KMS-11 (cell line): ENCODE results near the gene ADAMTSL5.

ENCODE experiments used
- H2AFZ ChIP-seq: fragments of 200-600 bp; sonication (generic); 2 replicates; pipeline ENCODE4 v1.6.1; 2016; ENCODE audit warnings: antibody characterized with exemption, mixed run types, low read depth
- H3K27ac ChIP-seq: fragments of 200-600 bp; sonication (generic); 2 replicates; pipeline ENCODE4 v1.6.1; 2016; ENCODE audit warnings: mild to moderate bottlenecking, mixed run types
- H3K27me3 ChIP-seq: fragments of 200-600 bp; sonication (generic); 2 replicates; pipeline ENCODE4 v1.6.1; 2017; ENCODE audit warnings: mild to moderate bottlenecking, low read depth, mixed run types, moderate library complexity; ENCODE audit not compliant: insufficient read depth
- H3K36me3 ChIP-seq: fragments of 200-600 bp; sonication (generic); 2 replicates; pipeline ENCODE4 v1.6.1; 2017; ENCODE audit warnings: mild to moderate bottlenecking, mixed run types; ENCODE audit not compliant: insufficient read depth
- H3K4me1 ChIP-seq: fragments of 200-600 bp; sonication (generic); 2 replicates; pipeline ENCODE4 v1.6.1; 2016; ENCODE audit warnings: mild to moderate bottlenecking, low read depth, mixed run types; ENCODE audit not compliant: poor library complexity, severe bottlenecking
- H3K4me2 ChIP-seq: fragments of 200-600 bp; sonication (generic); 2 replicates; pipeline ENCODE4 v1.7.0; 2016; ENCODE audit warnings: mild to moderate bottlenecking, mixed run types
- H3K4me3 ChIP-seq: fragments of 200-600 bp; sonication (generic); IDR thresholded peaks from 2 replicates; pipeline ENCODE4 v1.6.1; 2017; ENCODE audit warnings: low read depth, low read length, mixed read lengths; ENCODE audit not compliant: insufficient read depth
- H3K79me2 ChIP-seq: fragments of 200-600 bp; sonication (generic); 2 replicates; pipeline ENCODE4 v1.6.1; 2016; ENCODE audit warnings: low read depth, mixed run types; ENCODE audit not compliant: insufficient read depth
- H3K9ac ChIP-seq: fragments of 200-600 bp; sonication (generic); 2 replicates; pipeline ENCODE4 v1.6.1; 2016; ENCODE audit warnings: mild to moderate bottlenecking, mixed run types
- H4K20me1 ChIP-seq: fragments of 200-600 bp; sonication (generic); 2 replicates; pipeline ENCODE4 v1.6.1; 2016; ENCODE audit warnings: mild to moderate bottlenecking, mixed run types; ENCODE audit not compliant: insufficient read depth
- CTCF ChIP-seq: fragments of 200-600 bp; sonication (generic); conservative IDR thresholded peaks from 2 replicates; pipeline ENCODE4 v1.6.1; 2017; ENCODE audit warnings: low read depth, mild to moderate bottlenecking, antibody characterized with exemption, low read length, moderate library complexity, mixed read lengths

ADAMTSL5 gene

GRCh38 chr19:1457892-1458291 lies 54.9 kb downstream of the ADAMTSL5 start:
- Histone ChIP-seq H3K4me3 (no peak overlapping the region), H3K4me2 (no peak overlapping the region), H4K20me1 (no peaks in the 10 kb centered on the region), H3K27me3 (peaks cover 72% of the 10 kb centered on the region), H3K79me2 (no peaks in the 10 kb centered on the region), H3K9ac (no peak overlapping the region), H3K36me3 (no peaks in the 10 kb centered on the region), H3K4me1 (peaks cover 17% of the 10 kb centered on the region), H2AFZ (no peak overlapping the region), H3K27ac (no peak overlapping the region)
- TF ChIP-seq CTCF, result no peak

- H4K20me1 ChIP-seq, result no peaks in the 10 kb centered on the region
- no peaks in the 10 kb centered on the region for H3K79me2 ChIP-seq
- TF ChIP-seq CTCF, result no peak
- no peak overlapping the region for H3K27ac ChIP-seq
- H3K4me2 ChIP-seq, result no peak overlapping the region
- H3K4me1 ChIP-seq, result peaks cover 17% of the 10 kb centered on the region
- no peak overlapping the region for H3K9ac ChIP-seq
- H2AFZ ChIP-seq, result no peak overlapping the region
- H3K4me3 ChIP-seq, result no peak overlapping the region
- H3K27me3 ChIP-seq, result peaks cover 78% of the 10 kb centered on the region
- no peaks in the 10 kb centered on the region for H3K36me3 ChIP-seq
Observed at GRCh38 chr19:1457031-1457739, 55.6 kb downstream of the ADAMTSL5 start.

GRCh38 chr19:1456121-1456900 lies 56.5 kb downstream of the ADAMTSL5 start:
- Histone ChIP-seq H2AFZ (no peak overlapping the region; the same call in 1 of the 2 replicates), H4K20me1 (no peaks in the 10 kb centered on the region), H3K27ac (no peak overlapping the region), H3K4me3 (no peak overlapping the region), H3K4me1 (peaks cover 17% of the 10 kb centered on the region), H3K9ac (no peak overlapping the region), H3K79me2 (no peaks in the 10 kb centered on the region), H3K27me3 (peaks cover 86% of the 10 kb centered on the region), H3K36me3 (no peaks in the 10 kb centered on the region), H3K4me2 (peak overlapping the region; percentile 39; the same call in 1 of the 2 replicates)
- TF ChIP-seq CTCF, result no peak

GRCh38 chr19:1455336-1456120 lies 57.3 kb downstream of the ADAMTSL5 start:
- Histone ChIP-seq H3K27me3 (peaks cover 88% of the 10 kb centered on the region), H3K4me1 (peaks cover 17% of the 10 kb centered on the region), H3K27ac (no peak overlapping the region), H3K9ac (no peak overlapping the region), H4K20me1 (no peaks in the 10 kb centered on the region), H3K4me3 (no peak overlapping the region), H3K36me3 (no peaks in the 10 kb centered on the region), H2AFZ (peak overlapping the region; percentile 66; the same call in 1 of the 2 replicates), H3K4me2 (peak overlapping the region; percentile 67), H3K79me2 (no peaks in the 10 kb centered on the region)
- no peak for TF ChIP-seq CTCF
